SK-MEL-5 (cell line): Measurements from ENCODE around the gene MYO10. TPM values are rescaled to one million over a fixed set of nuclear protein-coding genes. Genes with fewer than 3 reads are reported as not detected.

ENCODE experiments used
- DNase-seq: peaks from one replicate; pipeline ENCODE4 v3.0.0-alpha.2; 2016; ENCODE audit warnings: low read depth, low spot score
- in situ Hi-C: cut with HindIII; loops from 2 replicates; pipeline ENCODE4 v1.10.0; 2016; ENCODE audit warnings: low sequenced_read_pairs, high pct_unique_total_duplicates, low pct_unique_long_range_greater_than_20kb
- total RNA-seq: library from RNA; depleted of rRNA; stranded (reverse); fragments of >200 nt; shearing (Covaris generic); gene quantifications from 2 replicates; pipeline ENCODE4 v1.2.3, GENCODE V29; 2014

Gene MYO10
- total RNA-seq, 1 experiment from 2014 or later: 161 TPM

- no peak for DNase-seq
- in situ Hi-C loops: loop anchor here (25.0 kb wide), 1 partner anchor 395 kb away; no protein-coding TSS in a partner anchor
Measured at GRCh38 chr5:16791904-16792597, 144.0 kb downstream of the MYO10 start.

GRCh38 chr5:16791036-16791705 lies 144.9 kb downstream of the MYO10 start:
- in situ Hi-C loops: loop anchor here (25.0 kb wide), 1 partner anchor 396 kb away; no protein-coding TSS in a partner anchor
- peak; percentile 75 for DNase-seq

GRCh38 chr5:16788957-16789356 lies 147.1 kb downstream of the MYO10 start:
- no peak for DNase-seq
- in situ Hi-C loops: loop anchor here (25.0 kb wide), 1 partner anchor 398 kb away; no protein-coding TSS in a partner anchor

- in situ Hi-C loops: loop anchor here (25.0 kb wide), 1 partner anchor 400 kb away; no protein-coding TSS in a partner anchor
- no peak for DNase-seq
Measured at GRCh38 chr5:16787278-16787677, 148.8 kb downstream of the MYO10 start.

- no peak for DNase-seq
- in situ Hi-C loops: loop anchor here (25.0 kb wide), 1 partner anchor 402 kb away; no protein-coding TSS in a partner anchor
Measured at GRCh38 chr5:16784843-16785791, 151.0 kb downstream of the MYO10 start.

- DNase-seq: no peak
- in situ Hi-C loops: loop anchor here (25.0 kb wide), 1 partner anchor 403 kb away; no protein-coding TSS in a partner anchor
Measured at GRCh38 chr5:16784088-16784487, 152.0 kb downstream of the MYO10 start.

- in situ Hi-C loops: loop anchor here (25.0 kb wide), 1 partner anchor 405 kb away; no protein-coding TSS in a partner anchor
Measured at GRCh38 chr5:16781828-16782626, 154.1 kb downstream of the MYO10 start.

GRCh38 chr5:16780325-16780724 lies 155.8 kb downstream of the MYO10 start:
- in situ Hi-C loops: loop anchor here (25.0 kb wide), 1 partner anchor 407 kb away; no protein-coding TSS in a partner anchor
- DNase-seq: no peak

More at GRCh38 chr5:16781828-16782626, 154.1 kb downstream of the MYO10 start:
- DNase-seq: no peak

GRCh38 chr5:16777432-16777831 lies 158.7 kb downstream of the MYO10 start:
- in situ Hi-C loops: loop anchor here (25.0 kb wide), 1 partner anchor 410 kb away; no protein-coding TSS in a partner anchor
- no peak for DNase-seq

GRCh38 chr5:16776611-16777251 lies 159.4 kb downstream of the MYO10 start:
- peak; percentile 47 for DNase-seq

GRCh38 chr5:16774806-16775205 lies 161.3 kb downstream of the MYO10 start:
- no peak for DNase-seq
- in situ Hi-C loops: loop anchor here (25.0 kb wide), 1 partner anchor 412 kb away; no protein-coding TSS in a partner anchor

More at GRCh38 chr5:16776611-16777251, 159.4 kb downstream of the MYO10 start:
- in situ Hi-C loops: loop anchor here (25.0 kb wide), 1 partner anchor 411 kb away; no protein-coding TSS in a partner anchor

GRCh38 chr5:16773991-16774390 lies 162.1 kb downstream of the MYO10 start:
- DNase-seq: no peak
- in situ Hi-C loops: no loop called here

- no peak for DNase-seq
- in situ Hi-C loops: no loop called here
Measured at GRCh38 chr5:16772556-16772955, 163.5 kb downstream of the MYO10 start.

- DNase-seq: no peak
- in situ Hi-C loops: no loop called here
Measured at GRCh38 chr5:16768184-16768583, 167.9 kb downstream of the MYO10 start.

- no peak for DNase-seq
- in situ Hi-C loops: no loop called here
Measured at GRCh38 chr5:16763211-16763610, 172.9 kb downstream of the MYO10 start.

- in situ Hi-C loops: no loop called here
- no peak for DNase-seq
Measured at GRCh38 chr5:16759147-16759773, 176.8 kb downstream of the MYO10 start.
